ENCODE measurements around the gene VAV3.

DNA sequence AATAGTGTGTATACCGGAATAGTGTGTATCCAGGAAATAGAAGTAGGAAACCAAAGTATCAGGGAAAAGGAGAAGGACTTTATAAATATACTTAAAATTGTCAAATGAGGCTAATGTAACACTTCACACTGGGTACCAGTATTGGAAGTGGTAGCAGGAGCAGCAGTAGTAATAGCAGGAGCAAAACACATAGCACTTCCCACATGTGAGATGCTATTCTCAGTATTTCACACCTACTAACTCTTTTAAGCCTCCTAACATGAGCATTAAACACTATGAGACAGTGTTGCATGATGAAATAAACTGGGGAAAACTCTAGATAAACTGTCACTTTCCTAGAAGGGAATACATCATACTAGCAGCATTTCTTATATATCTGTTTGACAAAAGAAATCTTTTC, 376.7 kb downstream of the VAV3 start:
- TF ChIP-seq, protein P1, sequence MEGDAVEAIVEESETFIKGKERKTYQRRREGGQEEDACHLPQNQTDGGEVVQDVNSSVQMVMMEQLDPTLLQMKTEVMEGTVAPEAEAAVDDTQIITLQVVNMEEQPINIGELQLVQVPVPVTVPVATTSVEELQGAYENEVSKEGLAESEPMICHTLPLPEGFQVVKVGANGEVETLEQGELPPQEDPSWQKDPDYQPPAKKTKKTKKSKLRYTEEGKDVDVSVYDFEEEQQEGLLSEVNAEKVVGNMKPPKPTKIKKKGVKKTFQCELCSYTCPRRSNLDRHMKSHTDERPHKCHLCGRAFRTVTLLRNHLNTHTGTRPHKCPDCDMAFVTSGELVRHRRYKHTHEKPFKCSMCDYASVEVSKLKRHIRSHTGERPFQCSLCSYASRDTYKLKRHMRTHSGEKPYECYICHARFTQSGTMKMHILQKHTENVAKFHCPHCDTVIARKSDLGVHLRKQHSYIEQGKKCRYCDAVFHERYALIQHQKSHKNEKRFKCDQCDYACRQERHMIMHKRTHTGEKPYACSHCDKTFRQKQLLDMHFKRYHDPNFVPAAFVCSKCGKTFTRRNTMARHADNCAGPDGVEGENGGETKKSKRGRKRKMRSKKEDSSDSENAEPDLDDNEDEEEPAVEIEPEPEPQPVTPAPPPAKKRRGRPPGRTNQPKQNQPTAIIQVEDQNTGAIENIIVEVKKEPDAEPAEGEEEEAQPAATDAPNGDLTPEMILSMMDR (IDR thresholded peaks at IDR 0.05), result no peak
- TF ChIP-seq POLR2AphosphoS5 (IDR thresholded peaks at IDR 0.05) (no peak), POLR2A (IDR thresholded peaks at IDR 0.05) (no peak), EP300 (IDR thresholded peaks at IDR 0.05) (no peak)
